Thymus (tissue), 11 donors: ENCODE measurements around the gene CASK. TPM values are rescaled to one million over a fixed set of nuclear protein-coding genes. Genes with fewer than 3 reads are reported as not detected.

Experiments
- DNase-seq, 9 donors: peaks; one replicate each; pipeline ENCODE4 v3.0.0-alpha.2; 2013; ENCODE audit warnings: low spot score in 9 of 9, low read depth in 6 of 9, missing footprints in 1 of 9
- H3K27ac ChIP-seq, 2 donors: one replicate each; pipeline ENCODE4 v1.5.1; 2013; ENCODE audit warnings: control low read depth in 1 of 2, low read depth in 1 of 2, low read length in 1 of 2, mild to moderate bottlenecking in 1 of 2, moderate library complexity in 1 of 2
- H3K27me3 ChIP-seq, 2 donors: one replicate each; pipeline ENCODE4 v1.5.1; 2013; ENCODE audit warnings: low read length in 1 of 2; ENCODE audit not compliant: control insufficient read depth in 2 of 2, insufficient read depth in 1 of 2
- H3K36me3 ChIP-seq, 2 donors: one replicate each; pipeline ENCODE4 v1.5.1; 2013; ENCODE audit warnings: low read length in 1 of 2, mild to moderate bottlenecking in 1 of 2, moderate library complexity in 1 of 2; ENCODE audit not compliant: control insufficient read depth in 2 of 2, insufficient read depth in 2 of 2
- H3K4me1 ChIP-seq, 2 donors: one replicate each; pipeline ENCODE4 v1.5.1; 2013; ENCODE audit warnings: low read length in 2 of 2; ENCODE audit not compliant: control insufficient read depth in 2 of 2, insufficient read depth in 2 of 2
- H3K4me3 ChIP-seq, 2 donors: one replicate each; pipeline ENCODE4 v1.5.1; 2013; ENCODE audit warnings: low read length in 2 of 2, control low read depth in 1 of 2, mild to moderate bottlenecking in 1 of 2
- H3K9me3 ChIP-seq, 2 donors: one replicate each; pipeline ENCODE4 v1.5.1; 2013; ENCODE audit warnings: low read length in 1 of 2, mild to moderate bottlenecking in 1 of 2; ENCODE audit not compliant: control insufficient read depth in 2 of 2, insufficient read depth in 1 of 2
- WGBS: extraction: QIAGEN DNeasy Blood & Tissue Kit; methylation state at CpG from one replicate; pipeline ENCODE4 v1.1.7; 2013; 5-methylcytosine and 5-hydroxymethylcytosine counted together
- polyA plus RNA-seq: library from polyadenylated mRNA; stranded (reverse); fragments of 200-250 nt; gene quantifications from one replicate; pipeline ENCODE4 v1.2.3, GENCODE V29; 2013
- total RNA-seq: library from RNA; stranded (reverse); fragments of 120-200 nt; gene quantifications from one replicate; pipeline ENCODE4 v1.2.4, GENCODE V29; 2013
- donor health status: healthy.

The CASK gene
- total and polyA plus RNA-seq, 2 donors = 15.7 to 21.0 TPM

DNA sequence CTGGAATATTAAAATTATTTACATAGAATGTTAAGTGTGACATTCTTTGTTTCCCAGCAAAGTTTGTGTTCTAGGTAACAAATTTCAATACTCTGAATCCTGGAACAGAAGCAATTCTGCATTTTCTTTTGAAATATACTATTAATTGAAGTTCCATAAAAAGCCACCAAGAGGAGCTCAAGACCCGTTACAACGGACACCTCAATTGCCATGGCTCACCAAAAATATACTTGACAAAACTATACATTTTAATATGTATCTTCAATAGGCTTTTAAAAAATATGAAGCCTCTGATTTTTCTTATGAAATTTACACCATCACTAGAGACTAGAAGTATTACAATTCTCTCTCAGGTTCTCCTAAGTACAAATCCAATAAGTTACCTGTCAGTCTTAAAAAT, 364.8 kb downstream of the CASK start:
- Histone ChIP-seq H3K27ac (no peak overlapping the region), H3K4me3 (no peak overlapping the region), H3K9me3 (no peaks in the 10 kb centered on the region), H3K36me3 (no peaks in the 10 kb centered on the region), H3K4me1 (peaks cover 0 to 13% of the 10 kb centered on the region in 2 donors), H3K27me3 (no peaks in the 10 kb centered on the region)
- peak in 4 of 9 donors; percentile 9 to 50 (median 22) for DNase-seq
- WGBS = 18% methylated on average over 2 of the region's 2 CpGs

DNA sequence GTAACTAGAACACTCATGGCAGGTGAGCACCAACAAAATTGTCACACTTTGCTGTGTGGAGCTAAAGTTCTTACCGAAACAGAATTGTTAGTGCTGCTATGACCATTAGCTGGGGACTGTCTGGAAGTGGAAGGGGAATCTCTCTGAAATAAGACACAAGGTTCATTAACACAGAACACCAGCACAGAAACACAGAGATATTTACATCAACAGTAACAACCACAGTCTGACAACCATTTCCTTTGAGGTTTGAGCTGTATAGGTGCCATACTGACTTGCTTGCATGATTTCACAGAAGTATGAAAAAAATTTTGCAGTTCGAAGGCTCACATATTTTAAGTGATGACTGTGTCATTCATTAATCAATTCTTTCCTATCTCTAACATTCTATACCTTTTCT, 366.4 kb downstream of the CASK start:
- Histone ChIP-seq H3K9me3 (no peaks in the 10 kb centered on the region), H3K27me3 (no peaks in the 10 kb centered on the region), H3K4me3 (no peak overlapping the region), H3K27ac (peak overlapping the region in 1 of 2 donors; percentile 71), H3K36me3 (no peaks in the 10 kb centered on the region), H3K4me1 (peaks cover 0 to 13% of the 10 kb centered on the region in 2 donors)
- peak in 5 of 9 donors; percentile 9 to 67 (median 19) for DNase-seq
- 17% methylated on average over 2 of the region's 2 CpGs for WGBS

DNA sequence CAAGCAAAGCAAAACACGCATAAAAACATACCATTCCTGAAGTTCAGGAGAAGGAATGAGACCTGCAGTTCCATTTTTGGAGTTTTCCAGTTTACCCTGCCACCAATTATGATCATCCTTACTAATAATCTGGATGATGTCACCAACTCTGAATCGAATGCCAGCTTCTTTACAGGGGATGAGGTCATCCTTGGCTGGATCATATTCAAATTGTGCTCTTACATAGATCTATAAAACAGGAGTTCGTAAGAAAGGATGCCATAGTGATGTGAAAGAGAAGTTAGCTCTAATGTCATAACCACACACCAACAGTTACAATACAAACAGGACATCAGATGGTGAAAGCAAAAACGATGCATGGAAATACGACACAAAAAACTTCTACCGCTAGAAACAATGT, 369.7 kb downstream of the CASK start:
- Histone ChIP-seq H3K4me1 (peaks cover 0 to 4% of the 10 kb centered on the region in 2 donors), H3K4me3 (no peak overlapping the region), H3K27me3 (no peaks in the 10 kb centered on the region), H3K36me3 (peaks cover 0 to 3% of the 10 kb centered on the region in 2 donors), H3K9me3 (no peaks in the 10 kb centered on the region), H3K27ac (no peak overlapping the region)
- DNase-seq = no peak
- WGBS = 98% methylated on average over 6 of the region's 6 CpGs

DNA sequence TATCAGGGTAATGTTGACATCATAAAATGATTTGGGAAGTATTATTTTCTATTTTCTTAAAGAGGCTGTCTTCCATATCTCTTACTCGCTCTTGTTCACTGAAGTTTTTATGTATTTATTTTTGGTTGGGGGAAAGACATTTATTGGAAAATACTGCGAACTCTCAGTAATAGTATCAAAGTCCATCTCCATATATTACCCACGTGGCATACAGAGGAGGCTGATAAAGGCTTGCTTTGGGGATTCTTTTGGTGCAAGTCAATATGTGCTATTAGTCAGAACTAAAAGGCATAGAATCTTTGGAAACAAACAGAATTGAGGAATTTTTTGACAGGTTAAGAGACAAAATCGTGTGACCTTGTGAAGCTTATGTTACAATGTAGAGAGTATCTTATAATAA, 374.9 kb downstream of the CASK start:
- 99% methylated on average over 4 of the region's 4 CpGs for WGBS
- Histone ChIP-seq H3K27me3 (no peaks in the 10 kb centered on the region), H3K4me3 (no peak overlapping the region), H3K27ac (no peak overlapping the region), H3K36me3 (peaks cover 0 to 3% of the 10 kb centered on the region in 2 donors), H3K4me1 (no peaks in the 10 kb centered on the region), H3K9me3 (no peaks in the 10 kb centered on the region)
- no peak for DNase-seq

DNA sequence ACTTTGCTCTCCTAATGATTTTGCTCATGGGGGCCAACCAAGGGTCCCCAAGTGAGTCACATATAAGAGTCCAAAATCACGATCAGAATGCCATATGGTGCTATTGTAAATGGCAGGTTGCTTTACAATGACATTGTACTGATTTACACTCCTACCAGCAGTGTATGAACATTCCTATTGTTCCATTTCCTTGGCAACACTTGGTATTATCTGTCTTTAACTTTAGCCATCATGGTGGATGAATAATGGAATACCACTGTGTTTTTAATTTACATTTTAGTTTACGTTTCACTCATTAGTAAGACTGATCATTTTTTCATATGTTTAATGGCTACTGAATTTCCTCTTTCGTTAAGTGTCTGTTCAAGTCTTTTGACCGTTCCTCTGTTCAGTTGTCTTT, 379.7 kb downstream of the CASK start:
- WGBS = over 99% methylated on average over 4 of the region's 4 CpGs
- no peak overlapping the region for H3K27ac ChIP-seq
- no peak for DNase-seq

DNA sequence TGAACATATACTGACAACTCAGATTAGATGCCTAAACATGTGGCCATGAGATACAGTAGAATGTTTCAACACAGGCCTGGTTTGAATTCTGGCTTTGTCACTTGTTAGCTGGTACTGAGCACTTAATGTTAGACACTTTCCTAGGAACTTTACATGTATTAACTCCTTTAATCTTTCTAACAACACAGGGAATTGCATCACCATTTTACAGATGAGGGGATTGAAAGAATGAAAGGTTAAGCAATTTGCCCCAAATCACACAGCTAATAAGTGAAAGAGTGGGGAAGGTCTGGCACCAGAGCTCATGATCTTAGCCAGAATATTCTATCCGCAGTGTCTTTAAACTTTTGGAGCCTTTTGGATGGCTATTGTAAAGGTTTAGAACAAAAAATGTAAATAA, 380.3 kb downstream of the CASK start:
- H3K36me3 ChIP-seq = peaks cover 8 to 12% of the 10 kb centered on the region in 2 donors
- H3K9me3 ChIP-seq = no peaks in the 10 kb centered on the region
- no peak overlapping the region for H3K27ac ChIP-seq
- H3K4me3 ChIP-seq = no peak overlapping the region
- H3K4me1 ChIP-seq = no peaks in the 10 kb centered on the region
- WGBS = 97% methylated on average over 1 of the region's 1 CpG
- no peaks in the 10 kb centered on the region for H3K27me3 ChIP-seq
- no peak for DNase-seq

More for the DNA sequence above, 379.7 kb downstream of the CASK start:
- Histone ChIP-seq H3K9me3 (no peaks in the 10 kb centered on the region), H3K27me3 (no peaks in the 10 kb centered on the region), H3K36me3 (peaks cover 8 to 12% of the 10 kb centered on the region in 2 donors), H3K4me3 (no peak overlapping the region), H3K4me1 (no peaks in the 10 kb centered on the region)

DNA sequence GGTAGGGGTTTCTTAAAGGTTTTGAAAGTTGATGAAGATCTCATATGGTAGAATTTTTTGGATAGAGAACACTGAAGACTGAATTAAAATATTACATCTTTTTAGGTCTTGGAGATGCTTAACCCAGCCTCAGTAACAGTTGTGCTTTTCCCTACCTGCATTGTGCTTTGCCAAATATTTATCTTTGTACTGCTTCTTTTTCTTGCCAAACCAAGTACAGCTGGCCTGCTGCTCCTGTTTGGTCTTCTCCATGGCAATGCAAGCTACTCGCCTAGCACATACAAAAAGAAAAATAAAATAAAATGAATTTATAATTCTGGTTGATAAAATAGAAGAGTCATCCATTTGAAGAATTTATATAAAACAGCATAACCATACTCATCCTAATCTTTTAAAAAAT, 380.8 kb downstream of the CASK start:
- WGBS = 100% methylated on average over 1 of the region's 1 CpG
- no peaks in the 10 kb centered on the region for H3K9me3 ChIP-seq

DNA sequence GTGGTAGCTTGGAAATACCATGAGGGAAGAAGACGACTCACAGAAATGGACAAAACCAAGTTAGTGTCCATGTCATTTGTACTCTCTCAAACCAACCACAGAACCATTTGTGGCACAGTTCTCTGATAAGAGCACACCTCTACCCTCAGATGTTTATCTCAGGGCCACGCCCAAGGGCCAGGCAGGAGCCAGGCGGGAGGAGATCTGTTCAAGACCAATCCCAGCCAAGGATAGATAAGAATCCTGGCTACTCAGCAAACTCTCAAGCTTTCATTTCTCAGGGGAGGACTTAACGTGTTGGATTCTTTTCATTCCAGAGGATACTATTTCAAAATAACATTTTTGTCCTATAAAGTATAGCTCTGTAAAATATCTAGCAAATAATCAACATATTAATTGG, 381.2 kb downstream of the CASK start:
- Histone ChIP-seq H3K4me1 (no peaks in the 10 kb centered on the region), H3K27ac (no peak overlapping the region), H3K36me3 (peaks cover 8 to 12% of the 10 kb centered on the region in 2 donors), H3K9me3 (no peaks in the 10 kb centered on the region), H3K4me3 (no peak overlapping the region), H3K27me3 (no peaks in the 10 kb centered on the region)
- DNase-seq = no peak
- 97% methylated on average over 4 of the region's 4 CpGs for WGBS

More for the DNA sequence above, 380.8 kb downstream of the CASK start:
- no peaks in the 10 kb centered on the region for H3K4me1 ChIP-seq
- peaks cover 8 to 12% of the 10 kb centered on the region in 2 donors for H3K36me3 ChIP-seq
- no peak overlapping the region for H3K4me3 ChIP-seq
- H3K27ac ChIP-seq = no peak overlapping the region
- no peak for DNase-seq
- no peaks in the 10 kb centered on the region for H3K27me3 ChIP-seq

DNA sequence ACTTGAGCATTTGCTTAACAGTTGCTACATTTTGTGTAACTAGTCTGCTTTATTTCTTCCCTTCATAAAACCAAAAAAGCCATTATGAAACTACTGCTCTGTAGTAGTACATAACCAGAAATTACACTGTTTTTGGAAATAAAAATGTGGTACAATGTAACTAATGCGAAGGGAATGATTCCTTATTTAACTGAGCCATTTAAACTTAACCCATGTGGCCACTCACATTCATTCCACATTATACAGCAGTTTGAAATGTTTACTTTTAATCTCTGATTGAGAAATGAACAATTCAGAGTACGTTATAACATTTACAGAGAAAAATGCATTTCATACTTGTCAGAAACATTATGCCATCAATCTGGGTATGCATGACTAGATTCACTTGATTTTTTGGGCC, 382.0 kb downstream of the CASK start:
- WGBS = 97% methylated on average over 2 of the region's 2 CpGs
- Histone ChIP-seq H3K4me3 (no peak overlapping the region), H3K27me3 (no peaks in the 10 kb centered on the region), H3K9me3 (no peaks in the 10 kb centered on the region), H3K4me1 (no peaks in the 10 kb centered on the region), H3K36me3 (peaks cover 8 to 12% of the 10 kb centered on the region in 2 donors), H3K27ac (no peak overlapping the region)
- DNase-seq = no peak

DNA sequence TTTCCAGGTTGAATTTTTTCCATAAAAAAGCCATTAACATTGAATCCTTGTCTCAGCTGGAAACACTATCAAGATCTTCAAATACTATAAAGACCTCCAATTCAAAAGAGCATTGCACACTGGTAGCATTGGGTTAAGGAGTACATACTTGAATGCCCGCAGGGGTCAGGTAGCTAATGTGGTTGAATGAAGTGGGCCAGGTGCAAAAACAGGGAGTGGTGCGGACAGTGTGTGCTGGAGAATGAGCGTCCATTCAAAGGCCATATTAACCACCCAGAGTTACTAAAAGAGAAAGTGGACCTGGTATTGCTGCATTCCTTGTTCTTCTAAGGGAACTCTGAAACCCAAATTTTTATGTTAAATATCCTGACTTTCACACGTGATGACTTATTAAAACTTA, 384.6 kb downstream of the CASK start:
- Histone ChIP-seq H3K27ac (no peak overlapping the region), H3K4me3 (no peak overlapping the region), H3K4me1 (no peaks in the 10 kb centered on the region), H3K9me3 (no peaks in the 10 kb centered on the region), H3K36me3 (peaks cover 8 to 12% of the 10 kb centered on the region in 2 donors), H3K27me3 (no peaks in the 10 kb centered on the region)
- 100% methylated on average over 4 of the region's 4 CpGs for WGBS
- DNase-seq = no peak
